IMR-90 (cell line): Measurements from ENCODE around the gene RPS2. TPM values are rescaled to one million over a fixed set of nuclear protein-coding genes. Genes with fewer than 3 reads are reported as not detected.

Experiments
- ATAC-seq: fragments of 200-7000 bp; cut with Tn5 transposase; 2 replicates; pipeline ENCODE4 v1.9.1; 2020; ENCODE audit warnings: low read depth, mild to moderate bottlenecking, moderate library complexity
- BruUV-seq: library from RNA; stranded (reverse); fragments of 400-500 nt; replicated peaks from 2 replicates; lab custom pipeline; 2021; lab: Mats Ljungman, UMichigan
- CTCF ChIA-PET: fragments of 300-600 bp; formaldehyde crosslinking; extraction: SDS; loops from one replicate; lab custom pipeline; 2021; ENCODE audit warnings: antibody characterized with exemption; lab: Yijun Ruan, JAX
- POLR2A ChIA-PET: fragments of 300-600 bp; sonication (Branson Sonifier 250); formaldehyde crosslinking; loops from one replicate; lab custom pipeline; 2022; ENCODE audit warnings: antibody characterized with exemption; ENCODE audit not compliant: unreplicated experiment; lab: Charles Lee
- DNase-seq: peaks from one replicate; pipeline ENCODE4 v3.0.0; 2013
- H2AFZ ChIP-seq: replicated peaks from 2 replicates; pipeline ENCODE3; 2013; ENCODE audit warnings: low read length, mild to moderate bottlenecking; ENCODE audit not compliant: poor library complexity
- H2AK5ac ChIP-seq: 2 replicates; pipeline ENCODE4 v1.6.1; 2013; ENCODE audit warnings: low read depth, low read length, inconsistent platforms
- H2AK9ac ChIP-seq: replicated peaks from 2 replicates; pipeline ENCODE3; 2013; ENCODE audit warnings: mild to moderate bottlenecking, low read depth, low read length, moderate library complexity; ENCODE audit not compliant: poor library complexity
- H2BK120ac ChIP-seq: 2 replicates; pipeline ENCODE4 v1.6.1; 2013; ENCODE audit warnings: low read depth, low read length, inconsistent platforms
- H2BK15ac ChIP-seq: 3 replicates; pipeline ENCODE4 v1.6.1; 2013; ENCODE audit warnings: low read depth, low read length, inconsistent platforms
- H2BK20ac ChIP-seq: 2 replicates; pipeline ENCODE4 v1.6.1; 2013; ENCODE audit warnings: low read depth, mild to moderate bottlenecking, inconsistent platforms, low read length, moderate library complexity
- H2BK5ac ChIP-seq: 2 replicates; pipeline ENCODE4 v1.6.1; 2013; ENCODE audit warnings: mild to moderate bottlenecking, low read depth, low read length, inconsistent platforms; ENCODE audit not compliant: poor library complexity, severe bottlenecking
- H3K14ac ChIP-seq: replicated peaks from 2 replicates; pipeline ENCODE4 v1.6.1; 2013; ENCODE audit warnings: low read depth, low read length, inconsistent platforms
- H3K18ac ChIP-seq: 2 replicates; pipeline ENCODE4 v1.6.1; 2013; ENCODE audit warnings: low read depth, low read length, control low read depth
- H3K23ac ChIP-seq: 2 replicates; pipeline ENCODE4 v1.6.1; 2013; ENCODE audit warnings: low read depth, low read length, inconsistent platforms
- H3K27ac ChIP-seq: 2 replicates; pipeline ENCODE4 v1.5.1; 2013; ENCODE audit warnings: mild to moderate bottlenecking, control low read depth, low read length; ENCODE audit not compliant: insufficient read depth
- H3K27me3 ChIP-seq: 2 replicates; pipeline ENCODE4 v1.6.1; 2013; ENCODE audit warnings: low read length; ENCODE audit not compliant: control insufficient read depth, insufficient read depth
- H3K36me3 ChIP-seq: 2 replicates; pipeline ENCODE4 v1.6.1; 2013; ENCODE audit warnings: low read length, mixed read lengths; ENCODE audit not compliant: control insufficient read depth, insufficient read depth
- H3K4ac ChIP-seq: 2 replicates; pipeline ENCODE4 v1.6.1; 2013; ENCODE audit warnings: low read depth, low read length, inconsistent platforms
- H3K4me1 ChIP-seq: 2 replicates; pipeline ENCODE4 v1.6.1; 2013; ENCODE audit warnings: low read length, mixed read lengths; ENCODE audit not compliant: control insufficient read depth, insufficient read depth
- H3K4me2 ChIP-seq: 2 replicates; pipeline ENCODE4 v1.6.1; 2013; ENCODE audit warnings: low read depth, mild to moderate bottlenecking, control low read depth, low read length, moderate library complexity
- H3K4me3 ChIP-seq: 2 replicates; pipeline ENCODE4 v1.5.1; 2013; ENCODE audit warnings: low read depth, mild to moderate bottlenecking, control low read depth, low read length, moderate library complexity; ENCODE audit not compliant: insufficient read depth
- H3K56ac ChIP-seq: 2 replicates; pipeline ENCODE4 v1.6.1; 2013; ENCODE audit warnings: low read length, inconsistent platforms; ENCODE audit not compliant: insufficient read depth; ENCODE audit errors: extremely low read depth
- H3K79me1 ChIP-seq, 2 experiments: 2 replicates each; pipeline ENCODE4 v1.6.1; 2013; ENCODE audit warnings: low read length in 2 of 2, inconsistent platforms in 1 of 2, low read depth in 1 of 2
- H3K9ac ChIP-seq: 2 replicates; pipeline ENCODE4 v1.6.1; 2013; ENCODE audit warnings: low read depth, low read length, control low read depth
- H3K9me1 ChIP-seq: 2 replicates; pipeline ENCODE4 v1.6.1; 2013; ENCODE audit warnings: low read length, inconsistent platforms; ENCODE audit not compliant: insufficient read depth
- H3K9me3 ChIP-seq: 2 replicates; pipeline ENCODE4 v1.6.1; 2013; ENCODE audit warnings: low read length; ENCODE audit not compliant: control insufficient read depth, insufficient read depth
- H4K20me1 ChIP-seq: 2 replicates; pipeline ENCODE4 v1.6.1; 2013; ENCODE audit warnings: low read length, inconsistent platforms; ENCODE audit not compliant: insufficient read depth
- H4K5ac ChIP-seq: 2 replicates; pipeline ENCODE4 v1.6.1; 2013; ENCODE audit warnings: mild to moderate bottlenecking, low read depth, low read length, control low read depth
- H4K8ac ChIP-seq, 2 experiments: 2 replicates each; pipeline ENCODE4 v1.6.1; 2013; ENCODE audit warnings: low read depth in 2 of 2, low read length in 2 of 2, control low read depth in 1 of 2, inconsistent platforms in 1 of 2
- H4K91ac ChIP-seq: 2 replicates; pipeline ENCODE4 v1.6.1; 2013; ENCODE audit warnings: low read depth, low read length, inconsistent platforms; ENCODE audit not compliant: insufficient read depth
- BHLHE40 ChIP-seq: fragments of 150-350 bp; IDR thresholded peaks from 2 replicates; pipeline ENCODE4 v1.6.1; 2016; ENCODE audit warnings: mild to moderate bottlenecking, low read depth, low read length
- CTCF ChIP-seq: conservative IDR thresholded peaks from 2 replicates; pipeline ENCODE4 v1.5.1; 2012; ENCODE audit warnings: mild to moderate bottlenecking, low read depth, low read length, improper control_type of control experiment
- ELK1 ChIP-seq: fragments of 150-350 bp; IDR thresholded peaks from 2 replicates; pipeline ENCODE4 v1.6.1; 2016; ENCODE audit warnings: low read depth, mild to moderate bottlenecking, low read length, moderate library complexity, borderline replicate concordance
- MAFK ChIP-seq: IDR thresholded peaks from 2 replicates; pipeline ENCODE4 v1.6.1; 2012; ENCODE audit warnings: low read depth, low read length, improper control_type of control experiment
- MAZ ChIP-seq: IDR thresholded peaks from 2 replicates; pipeline ENCODE4 v1.6.1; 2012; ENCODE audit warnings: low read depth, mild to moderate bottlenecking, low read length, improper control_type of control experiment, moderate library complexity, borderline replicate concordance
- NFE2L2 ChIP-seq: fragments of 150-350 bp; IDR thresholded peaks from 2 replicates; pipeline ENCODE4 v1.6.1; 2016; ENCODE audit warnings: low read depth, mild to moderate bottlenecking, low read length
- POLR2A ChIP-seq: IDR thresholded peaks from 2 replicates; pipeline ENCODE4 v1.6.1; 2012; ENCODE audit warnings: mild to moderate bottlenecking, low read depth, low read length
- RAD21 ChIP-seq: IDR thresholded peaks from 2 replicates; pipeline ENCODE4 v1.6.1; 2012; ENCODE audit warnings: low read length, improper control_type of control experiment
- RCOR1 ChIP-seq: IDR thresholded peaks from 2 replicates; pipeline ENCODE4 v1.6.1; 2012; ENCODE audit warnings: mild to moderate bottlenecking, low read length, improper control_type of control experiment; ENCODE audit not compliant: insufficient replicate concordance
- RFX5 ChIP-seq: IDR thresholded peaks from 2 replicates; pipeline ENCODE4 v1.8.0; 2012; ENCODE audit warnings: low read depth, mild to moderate bottlenecking, low read length, moderate library complexity
- USF2 ChIP-seq: fragments of 150-350 bp; IDR thresholded peaks from 2 replicates; pipeline ENCODE4 v1.6.1; 2017; ENCODE audit warnings: mild to moderate bottlenecking, antibody characterized with exemption, low read length, low read depth
- WGBS, 2 experiments: methylation state at CpG; one replicate each; pipeline versions ENCODE4 v1.1.5 to v1.1.7; 2013; ENCODE audit warnings: missing lambda C conversion rate in 2 of 2; ENCODE audit not compliant: insufficient read length in 1 of 2; ENCODE audit errors: extremely low coverage in 2 of 2; 5-methylcytosine and 5-hydroxymethylcytosine counted together
- dilution Hi-C: fragments of 300-500 bp; cut with HindIII; formaldehyde crosslinking; loops from one replicate; pipeline ENCODE4 v1.14.3; 2018; ENCODE audit warnings: low sequenced_read_pairs; ENCODE audit not compliant: unreplicated experiment
- in situ Hi-C: fragments of 300-500 bp; cut with MboI; formaldehyde crosslinking; loops from 3 replicates; pipeline ENCODE4 v1.14.3; 2019; ENCODE audit warnings: low sequenced_read_pairs, inconsistent platforms, mixed read lengths
- intact Hi-C: fragments of 100-400 bp; cut with micrococcal nuclease; formaldehyde crosslinking; loops from 2 replicates; pipeline ENCODE4 v1.10.0; 2022
- polyA plus RNA-seq, 3 experiments: library from polyadenylated mRNA; depleted of rRNA; stranded (reverse); fragments of >200 nt; gene quantifications; 2 replicates each; pipeline ENCODE4 v1.2.3, GENCODE V29; 2012; ENCODE audit warnings: low replicate concordance in 1 of 3
- total RNA-seq: library from RNA; depleted of rRNA; stranded (reverse); fragments of >200 nt; gene quantifications from 2 replicates; pipeline ENCODE4 v1.2.3, GENCODE V29; 2012

Gene RPS2
- total and polyA plus RNA-seq, 2 of the 4 experiments (the other 2 are of a cell fraction) = 2,703 to 6,941 TPM

GRCh38 chr16:1918351-1919326, 46.0 kb downstream of the RPS2 start, which contains the start of gene HS3ST6:
HS3ST6 (minus strand) TSS chr16:1918415; CDS start chr16:1918323, 92 bp downstream.
- in situ Hi-C loops (no loop called here), intact Hi-C loops (no loop called here), dilution Hi-C loops (no loop called here)
- Histone ChIP-seq H3K14ac (no peak within 1 kb of the TSS), H4K8ac (no peak within 1 kb of the TSS), H3K36me3 (no peaks in the 10 kb centered on the region), H3K9me3 (no peaks in the 10 kb centered on the region; the same call in 1 of the 2 replicates), H3K18ac (no peak within 1 kb of the TSS), H3K23ac (no peak within 1 kb of the TSS), H2BK20ac (no peak within 1 kb of the TSS), H3K4me3 (no peak within 1 kb of the TSS), H3K4me1 (no peaks in the 10 kb centered on the region), H4K91ac (no peak within 1 kb of the TSS), H3K56ac (no peak within 1 kb of the TSS), H3K4ac (no peak within 1 kb of the TSS), H4K20me1 (no peaks in the 10 kb centered on the region), H2AK5ac (no peak within 1 kb of the TSS), H3K4me2 (no peak within 1 kb of the TSS; the same call in 1 of the 2 replicates), H3K9ac (no peak within 1 kb of the TSS), H3K79me1 (no peaks in the 10 kb centered on the region), H2BK120ac (no peak within 1 kb of the TSS), H3K27me3 (peaks cover 89% of the 10 kb centered on the region), H3K27ac (no peak within 1 kb of the TSS), H2AK9ac (no peak within 1 kb of the TSS), H3K9me1 (no peaks in the 10 kb centered on the region; the same call in 1 of the 2 replicates), H2BK5ac (no peak within 1 kb of the TSS), H4K5ac (no peak within 1 kb of the TSS), H2BK15ac (no peak within 1 kb of the TSS), H2AFZ (no peak within 1 kb of the TSS)
- CTCF ChIA-PET = no interaction called here
- WGBS, 2 experiments = 0% methylated on average over 12 of the region's 71 CpGs; no CpG with 5 or more reads in 1 of the 2 experiments
- BruUV-seq = no TSS peak
- POLR2A ChIA-PET = no interaction called here
- DNase-seq = no peak
- no peak for ATAC-seq
- TF ChIP-seq RCOR1 (no peak), USF2 (no peak), CTCF (no peak), BHLHE40 (no peak), ELK1 (no peak), NFE2L2 (no peak), POLR2A (no peak), RFX5 (no peak), MAZ (no peak), MAFK (no peak), RAD21 (no peak)
